Measurements from ENCODE around the gene RFX5.

RFX5 gene

DNA sequence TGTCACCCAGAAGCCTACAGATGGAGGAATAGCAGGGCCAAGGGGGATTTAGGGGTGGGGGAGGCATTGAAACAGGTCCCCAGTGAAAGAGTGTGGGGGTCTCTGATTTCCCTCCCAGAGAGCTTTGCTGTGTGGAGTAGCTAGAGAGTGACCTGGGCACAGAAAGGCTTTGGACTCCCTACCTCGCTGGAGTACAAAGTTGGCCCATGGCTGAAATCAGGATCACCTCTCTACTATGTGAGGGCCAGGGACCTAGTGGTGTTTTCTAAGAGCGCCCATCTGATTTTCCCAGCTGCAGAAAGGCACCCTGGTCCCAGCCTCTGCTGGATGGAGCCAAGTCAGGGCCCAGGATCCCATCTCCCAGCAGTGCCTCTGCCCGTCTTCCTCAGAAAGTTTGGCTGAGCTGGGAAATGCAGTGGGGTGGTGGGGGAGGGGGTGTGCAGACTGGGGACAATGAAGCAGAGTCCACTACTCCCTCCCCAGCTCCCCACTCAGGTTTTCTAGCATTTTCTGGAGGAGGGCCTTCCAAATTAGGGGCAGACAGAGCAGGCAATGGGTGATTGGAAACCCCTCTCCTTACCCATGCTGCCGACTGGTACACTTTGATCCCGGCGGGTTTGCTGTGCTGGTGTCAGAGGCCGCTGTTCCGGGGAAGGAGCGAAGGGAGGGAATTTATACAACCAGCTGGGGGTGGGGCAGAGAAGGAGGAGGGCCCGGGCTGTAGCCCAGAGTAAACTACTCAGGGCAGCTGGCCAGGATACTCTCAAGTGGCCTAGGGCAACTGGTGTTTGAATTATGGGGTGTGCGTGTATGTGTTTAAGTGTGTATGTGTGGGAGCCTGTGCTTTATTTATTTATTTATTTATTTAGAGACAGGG, 25.2 kb upstream of the RFX5 start, which contains the start of gene SELENBP1:
Gene SELENBP1 (minus strand): TSS at position 648 of the 877 bp plus-strand sequence. CDS start 64 bp downstream, at position 584.
- Histone ChIP-seq H3K79me2 (no peaks in the 10 kb centered on the region), H3K4me3 (ENCODE audit: low read depth, low read length) (peak within 1 kb of the TSS; percentile 45), H3K36me3 (ENCODE audit: control insufficient read depth, insufficient read depth, low read length) (no peaks in the 10 kb centered on the region), H3K4me2 (ENCODE audit: low read length) (peak within 1 kb of the TSS; percentile 66), H3K27ac (peak within 1 kb of the TSS; percentile 56), H3K27me3 (ENCODE audit: control insufficient read depth, insufficient read depth, low read length) (no peaks in the 10 kb centered on the region), H2AFZ (peak within 1 kb of the TSS; percentile 51), H3K4me1 (peaks cover 6% of the 10 kb centered on the region), H3K9ac (no peak within 1 kb of the TSS), H3K9me3 (ENCODE audit: control insufficient read depth, low read length) (no peaks in the 10 kb centered on the region)
- TF ChIP-seq, protein P1, sequence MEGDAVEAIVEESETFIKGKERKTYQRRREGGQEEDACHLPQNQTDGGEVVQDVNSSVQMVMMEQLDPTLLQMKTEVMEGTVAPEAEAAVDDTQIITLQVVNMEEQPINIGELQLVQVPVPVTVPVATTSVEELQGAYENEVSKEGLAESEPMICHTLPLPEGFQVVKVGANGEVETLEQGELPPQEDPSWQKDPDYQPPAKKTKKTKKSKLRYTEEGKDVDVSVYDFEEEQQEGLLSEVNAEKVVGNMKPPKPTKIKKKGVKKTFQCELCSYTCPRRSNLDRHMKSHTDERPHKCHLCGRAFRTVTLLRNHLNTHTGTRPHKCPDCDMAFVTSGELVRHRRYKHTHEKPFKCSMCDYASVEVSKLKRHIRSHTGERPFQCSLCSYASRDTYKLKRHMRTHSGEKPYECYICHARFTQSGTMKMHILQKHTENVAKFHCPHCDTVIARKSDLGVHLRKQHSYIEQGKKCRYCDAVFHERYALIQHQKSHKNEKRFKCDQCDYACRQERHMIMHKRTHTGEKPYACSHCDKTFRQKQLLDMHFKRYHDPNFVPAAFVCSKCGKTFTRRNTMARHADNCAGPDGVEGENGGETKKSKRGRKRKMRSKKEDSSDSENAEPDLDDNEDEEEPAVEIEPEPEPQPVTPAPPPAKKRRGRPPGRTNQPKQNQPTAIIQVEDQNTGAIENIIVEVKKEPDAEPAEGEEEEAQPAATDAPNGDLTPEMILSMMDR (IDR thresholded peaks at IDR 0.05): no peak

DNA sequence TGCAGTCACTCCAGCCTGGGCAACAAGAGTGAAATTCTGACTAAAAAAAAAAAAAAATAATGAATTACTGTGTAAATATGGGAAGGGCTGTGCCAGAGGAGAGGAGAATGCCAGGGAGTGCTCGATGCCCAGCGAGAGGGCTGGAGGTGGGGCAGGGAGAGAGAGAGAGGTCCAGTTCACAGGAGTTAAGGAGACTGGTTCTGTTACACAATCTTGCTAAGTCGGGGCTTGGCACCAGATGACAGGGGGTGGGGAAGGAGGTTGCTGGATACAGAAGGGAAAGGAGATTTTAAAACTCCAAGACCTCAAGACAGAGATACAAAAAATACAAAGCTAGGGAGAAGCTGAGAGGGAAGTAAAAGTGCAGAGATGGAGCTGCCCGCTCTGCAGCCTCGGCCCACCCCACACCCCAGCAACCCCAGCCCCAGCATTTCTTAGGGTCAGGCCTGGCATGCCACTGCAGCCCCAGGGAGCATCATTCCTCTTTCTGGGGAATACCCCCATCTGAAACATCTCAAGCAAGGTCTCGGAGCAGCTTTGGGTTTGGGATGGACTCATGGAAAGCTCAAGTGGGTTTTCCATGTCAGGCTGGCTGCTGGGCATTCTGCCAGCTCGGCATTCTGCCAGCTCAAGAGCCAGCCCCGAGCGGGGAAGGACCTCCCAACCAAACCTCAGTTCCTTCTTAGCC, 24.5 kb upstream of the RFX5 start:
- Histone ChIP-seq H3K27ac (peak overlapping the region; percentile 56), H2AFZ (peak overlapping the region; percentile 51), H3K79me2 (no peaks in the 10 kb centered on the region), H3K27me3 (ENCODE audit: control insufficient read depth, insufficient read depth, low read length) (no peaks in the 10 kb centered on the region), H3K4me2 (ENCODE audit: low read length) (peak overlapping the region; percentile 43), H3K9me3 (ENCODE audit: control insufficient read depth, low read length) (no peaks in the 10 kb centered on the region), H3K4me3 (ENCODE audit: low read depth, low read length) (no peak overlapping the region), H3K9ac (no peak overlapping the region), H3K36me3 (ENCODE audit: control insufficient read depth, insufficient read depth, low read length) (no peaks in the 10 kb centered on the region), H3K4me1 (peaks cover 6% of the 10 kb centered on the region)
- TF ChIP-seq, protein P1 (IDR thresholded peaks at IDR 0.05): no peak

DNA sequence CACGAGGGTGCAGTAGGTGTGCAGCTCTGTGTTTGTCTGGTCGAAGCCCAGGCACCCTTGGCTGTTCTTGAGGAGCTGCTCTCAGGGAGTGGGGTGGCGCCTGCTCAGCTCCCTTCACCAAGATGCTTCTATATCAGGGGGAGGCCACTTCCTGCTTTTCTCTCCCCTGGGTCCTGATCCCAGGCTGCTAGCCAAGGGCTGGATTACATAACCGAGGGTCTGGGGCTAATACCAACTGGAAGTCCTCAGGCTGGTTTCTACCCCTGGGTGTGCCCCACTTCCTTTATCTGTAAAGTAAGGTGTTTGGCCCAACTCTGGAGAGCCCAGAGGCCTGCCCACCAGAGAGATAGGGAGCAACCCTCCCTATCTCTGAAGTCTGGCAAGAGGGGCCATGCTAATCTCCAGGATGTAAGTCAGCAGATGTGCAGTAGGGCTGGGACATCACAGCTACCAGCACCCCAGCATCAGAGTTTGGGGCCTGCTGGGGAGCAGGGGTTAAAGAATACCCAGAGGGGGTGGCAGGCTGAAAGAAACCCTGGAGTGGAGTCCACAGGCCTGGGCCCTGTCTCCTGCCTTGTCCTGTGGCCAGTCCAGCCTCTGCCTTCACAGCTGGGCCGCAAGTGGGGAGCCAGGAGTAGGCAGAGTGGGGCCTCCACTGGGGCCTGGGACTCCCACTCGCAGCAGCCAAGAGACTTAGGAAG, 23.3 kb upstream of the RFX5 start:
- H3K27me3 ChIP-seq (ENCODE audit: control insufficient read depth, insufficient read depth, low read length): no peaks in the 10 kb centered on the region
- H3K9ac ChIP-seq: no peak overlapping the region
- no peak overlapping the region for H3K27ac ChIP-seq
- no peaks in the 10 kb centered on the region for H3K36me3 ChIP-seq (ENCODE audit: control insufficient read depth, insufficient read depth, low read length)
- no peak overlapping the region for H2AFZ ChIP-seq
- TF ChIP-seq, protein P1 (IDR thresholded peaks at IDR 0.05): no peak
- H3K9me3 ChIP-seq (ENCODE audit: control insufficient read depth, low read length): no peaks in the 10 kb centered on the region
- H3K4me3 ChIP-seq (ENCODE audit: low read depth, low read length): no peak overlapping the region
- peaks cover 6% of the 10 kb centered on the region for H3K4me1 ChIP-seq
- no peaks in the 10 kb centered on the region for H3K79me2 ChIP-seq
- no peak overlapping the region for H3K4me2 ChIP-seq (ENCODE audit: low read length)

DNA sequence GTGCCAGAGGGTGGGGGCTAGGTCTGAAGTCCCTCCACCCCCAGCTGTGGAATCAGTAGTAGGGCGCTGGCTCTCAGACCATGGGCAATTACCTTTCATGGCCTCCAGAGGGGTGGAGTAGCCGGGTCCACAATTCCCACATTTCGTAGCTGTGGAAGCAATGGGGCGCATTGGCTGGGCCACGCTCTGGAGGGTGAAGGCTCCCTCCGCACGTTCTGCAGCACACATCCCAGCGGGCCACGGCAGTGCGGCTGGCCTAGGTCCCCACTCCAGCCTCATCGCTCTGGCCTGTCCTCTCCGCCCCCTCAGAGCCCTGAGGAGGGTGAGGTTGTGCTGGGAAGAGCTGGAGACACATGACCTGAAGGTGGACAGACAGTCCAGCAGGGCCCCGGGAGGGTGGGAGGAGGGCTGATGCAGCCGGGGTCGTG, 22.6 kb upstream of the RFX5 start:
- Histone ChIP-seq H3K27ac (no peak overlapping the region), H3K4me1 (peaks cover 6% of the 10 kb centered on the region), H3K4me2 (ENCODE audit: low read length) (no peak overlapping the region), H2AFZ (no peak overlapping the region), H3K9ac (no peak overlapping the region), H3K4me3 (ENCODE audit: low read depth, low read length) (no peak overlapping the region), H3K79me2 (no peaks in the 10 kb centered on the region), H3K9me3 (ENCODE audit: control insufficient read depth, low read length) (no peaks in the 10 kb centered on the region), H3K27me3 (ENCODE audit: control insufficient read depth, insufficient read depth, low read length) (no peaks in the 10 kb centered on the region), H3K36me3 (ENCODE audit: control insufficient read depth, insufficient read depth, low read length) (no peaks in the 10 kb centered on the region)
- TF ChIP-seq, protein P1 (IDR thresholded peaks at IDR 0.05): no peak

Measured in parathyroid adenoma (tissue), 2 donors.